ENCODE results near the gene RHOT1.

- TF ChIP-seq CTCF (IDR thresholded peaks at IDR 0.05) (no peak), EZH2phosphoT487 (IDR thresholded peaks at IDR 0.05) (no peak)
These were observed 17.5 kb downstream of the RHOT1 start for GRCh38 chr17:32159586-32160438.

Measured in neural progenitor cell (in vitro differentiated cells).